SK-N-SH (cell line): Measurements from ENCODE around the gene ARHGAP26. TPM values are rescaled to one million over a fixed set of nuclear protein-coding genes. Genes with fewer than 3 reads are reported as not detected.

Experiments
- CTCF ChIA-PET: fragments of 300-600, 350-600 bp; formaldehyde crosslinking; extraction: SDS; loops from one replicate; lab custom pipeline; 2021; lab: Yijun Ruan, JAX
- POLR2A ChIA-PET: fragments of 350-600 bp; sonication (Branson Sonifier 250); formaldehyde crosslinking; extraction: SDS; loops from one replicate; lab custom pipeline; 2020; ENCODE audit warnings: antibody characterized with exemption, inconsistent platforms; lab: Yijun Ruan, JAX
- DNase-seq: peaks from one replicate; pipeline ENCODE4 v3.0.0; 2012
- H2AFZ ChIP-seq: fragments of 200-600 bp; sonication (generic); 2 replicates; pipeline ENCODE4 v1.8.1; 2016; ENCODE audit warnings: antibody characterized with exemption, mild to moderate bottlenecking, low read depth
- H3F3A ChIP-seq: fragments of 200-600 bp; sonication (generic); replicated peaks from 2 replicates; pipeline ENCODE3; 2016; ENCODE audit warnings: antibody characterized with exemption, mild to moderate bottlenecking; ENCODE audit not compliant: insufficient read depth
- H3K27ac ChIP-seq, 2 experiments: fragments of 200-500 bp in 1 of 2; fragments of 200-600 bp in 1 of 2; sonication (Bioruptor generic) in 1 of 2; sonication (generic), shearing (Covaris generic) in 1 of 2; 2 replicates each; pipeline versions ENCODE4 v1.5.1 to v1.6.1; 2014 to 2016; ENCODE audit warnings: low read depth in 2 of 2, inconsistent platforms in 1 of 2, low read length in 1 of 2, mild to moderate bottlenecking in 1 of 2, mixed read lengths in 1 of 2
- H3K27me3 ChIP-seq: fragments of 200-600 bp; sonication (generic), shearing (Covaris generic); 2 replicates; pipeline ENCODE4 v1.6.1; 2016; ENCODE audit warnings: mixed run types; ENCODE audit not compliant: insufficient read depth
- H3K36me3 ChIP-seq, 2 experiments: fragments of 200-500 bp in 1 of 2; fragments of 200-600 bp in 1 of 2; sonication (Bioruptor generic) in 1 of 2; sonication (generic) in 1 of 2; replicated peaks in 1 of 2; 2 replicates each; pipeline versions ENCODE3 to v1.5.1; 2014 to 2016; ENCODE audit warnings: low read length in 1 of 2, mild to moderate bottlenecking in 1 of 2; ENCODE audit not compliant: insufficient read depth in 2 of 2, control insufficient read depth in 1 of 2
- H3K4me1 ChIP-seq, 2 experiments: fragments of 200-500 bp in 1 of 2; fragments of 200-600 bp in 1 of 2; sonication (Bioruptor generic) in 1 of 2; sonication (generic), shearing (Covaris generic) in 1 of 2; 2 replicates each; pipeline versions ENCODE4 v1.5.1 to v1.6.1; 2014 to 2016; ENCODE audit warnings: low read depth in 1 of 2, low read length in 1 of 2, mixed run types in 1 of 2; ENCODE audit not compliant: insufficient read depth in 2 of 2, control insufficient read depth in 1 of 2
- H3K4me2 ChIP-seq: fragments of 200-600 bp; sonication (generic), shearing (Covaris generic); 2 replicates; pipeline ENCODE4 v1.6.1; 2017; ENCODE audit warnings: mixed run types
- H3K4me3 ChIP-seq, 2 experiments: fragments of 200-500 bp in 1 of 2; fragments of 200-600 bp in 1 of 2; sonication (Bioruptor generic) in 1 of 2; sonication (generic), shearing (Covaris generic) in 1 of 2; 2 replicates each; pipeline versions ENCODE4 v1.5.1 to v1.8.1; 2014 to 2016; ENCODE audit warnings: low read depth in 2 of 2, inconsistent platforms in 1 of 2, low read length in 1 of 2, mild to moderate bottlenecking in 1 of 2, mixed read lengths in 1 of 2, moderate library complexity in 1 of 2
- H3K79me2 ChIP-seq: fragments of 200-600 bp; sonication (generic); 2 replicates; pipeline ENCODE4 v1.8.1; 2017; ENCODE audit warnings: mild to moderate bottlenecking; ENCODE audit not compliant: insufficient read depth
- H3K9ac ChIP-seq: fragments of 200-600 bp; sonication (generic); 2 replicates; pipeline ENCODE4 v1.6.1; 2017; ENCODE audit warnings: mixed run types
- H3K9me2 ChIP-seq: fragments of 200-600 bp; sonication (generic); 2 replicates; pipeline ENCODE4 v1.6.1; 2017; ENCODE audit warnings: mixed run types
- H3K9me3 ChIP-seq: fragments of 200-600 bp; sonication (generic); 2 replicates; pipeline ENCODE4 v1.6.1; 2017; ENCODE audit warnings: mixed run types, mild to moderate bottlenecking, moderate library complexity
- H4K20me1 ChIP-seq: fragments of 200-600 bp; sonication (generic); 2 replicates; pipeline ENCODE4 v1.6.1; 2017; ENCODE audit warnings: mild to moderate bottlenecking, mixed run types; ENCODE audit not compliant: insufficient read depth
- EP300 ChIP-seq, 2 experiments: IDR thresholded peaks; 2 replicates each; pipeline versions ENCODE4 v1.4.0 to v1.6.1; 2012; ENCODE audit warnings: borderline replicate concordance in 1 of 2, low read depth in 1 of 2, low read length in 1 of 2
- EZH2phosphoT487 ChIP-seq: fragments of 200-600 bp; sonication (generic); IDR thresholded peaks from 2 replicates; pipeline ENCODE4 v1.6.1; 2017; ENCODE audit warnings: low read depth, mixed run types, mild to moderate bottlenecking, antibody characterized with exemption, moderate library complexity, borderline replicate concordance
- GATA2 ChIP-seq: sonication (generic); formaldehyde crosslinking; IDR thresholded peaks from 2 replicates; pipeline ENCODE4 v1.5.0; 2020; ENCODE audit warnings: mild to moderate bottlenecking, missing genetic modification reagents
- JUND ChIP-seq: IDR thresholded peaks from 2 replicates; pipeline ENCODE4 v1.4.0; 2012
- MEF2A ChIP-seq: IDR thresholded peaks from 2 replicates; pipeline ENCODE4 v1.4.0; 2012; ENCODE audit warnings: low read depth, borderline replicate concordance
- MXI1 ChIP-seq: IDR thresholded peaks from 2 replicates; pipeline ENCODE4 v1.6.1; 2012; ENCODE audit warnings: mild to moderate bottlenecking, low read depth, low read length, improper control_type of control experiment
- POLR2AphosphoS5 ChIP-seq: IDR thresholded peaks from 2 replicates; pipeline ENCODE4 v1.6.1; 2012; ENCODE audit warnings: low read depth, low read length
- RCOR1 ChIP-seq: fragments of 150-350 bp; IDR thresholded peaks from 2 replicates; pipeline ENCODE4 v1.6.1; 2017; ENCODE audit warnings: antibody characterized with exemption, low read length
- RXRA ChIP-seq: IDR thresholded peaks from 2 replicates; pipeline ENCODE4 v1.4.0; 2012; ENCODE audit warnings: low read depth, mild to moderate bottlenecking, borderline replicate concordance
- SIN3A ChIP-seq: IDR thresholded peaks from 2 replicates; pipeline ENCODE4 v1.6.1; 2012; ENCODE audit warnings: low read depth, mild to moderate bottlenecking, low read length, moderate library complexity, borderline replicate concordance
- SMC3 ChIP-seq: IDR thresholded peaks from 2 replicates; pipeline ENCODE4 v1.6.1; 2012; ENCODE audit warnings: low read depth, low read length, improper control_type of control experiment
- WGBS: methylation state at CpG from one replicate; pipeline ENCODE4 v1.1.6; 2017; ENCODE audit warnings: low lambda C conversion rate; 5-methylcytosine and 5-hydroxymethylcytosine counted together
- polyA plus RNA-seq, 3 experiments: library from polyadenylated mRNA; depleted of rRNA; stranded (reverse); fragments of >200 nt; gene quantifications; 2 replicates each; pipeline ENCODE4 v1.2.3, GENCODE V29; 2012
- TF ChIP-seq, protein P1 (sequence below): fragments of 200-600 bp; sonication (generic); IDR thresholded peaks from 2 replicates; pipeline ENCODE4 v1.6.1; 2017; ENCODE audit warnings: antibody characterized with exemption, mild to moderate bottlenecking, moderate library complexity
- TF ChIP-seq, protein P2 (sequence below): IDR thresholded peaks from 2 replicates; pipeline ENCODE4 v1.6.1; 2012; ENCODE audit warnings: mild to moderate bottlenecking, low read depth, low read length, moderate library complexity
- TF ChIP-seq, protein P3 (sequence below): IDR thresholded peaks from 2 replicates; pipeline ENCODE4 v1.4.0; 2012; ENCODE audit warnings: low read depth, borderline replicate concordance

Gene ARHGAP26
- polyA plus RNA-seq, 1 of the 3 experiments (the other 2 are of a cell fraction), result 6.1 TPM

GRCh38 chr5:143041461-143041860, 271.3 kb downstream of the ARHGAP26 start:
- no peak for DNase-seq
- ChIA-PET POLR2A (no interaction called here), CTCF (interaction anchor here (1.3 to 1.6 kb wide), 2 partner anchors 19 to 927 kb away, joined by 3 to 4 read pairs; no protein-coding TSS in a partner anchor)
- Histone ChIP-seq H3K9me3 (no peaks in the 10 kb centered on the region), H4K20me1 (no peaks in the 10 kb centered on the region), H3K4me1 (peaks cover 7 to 14% of the 10 kb centered on the region in 2 experiments; a peak in 3 of 4 replicates), H3F3A (no peaks in the 10 kb centered on the region), H3K36me3 (peaks cover 0 to 33% of the 10 kb centered on the region in 2 experiments), H3K79me2 (no peaks in the 10 kb centered on the region), H3K9me2 (no peaks in the 10 kb centered on the region), H3K4me3 (no peak overlapping the region), H3K9ac (no peak overlapping the region), H3K4me2 (no peak overlapping the region), H2AFZ (no peak overlapping the region), H3K27ac (no peak overlapping the region; a peak in 1 of 4 replicates), H3K27me3 (no peaks in the 10 kb centered on the region)
- 77% methylated on average over 7 of the region's 7 CpGs for WGBS
- TF ChIP-seq RCOR1, result no peak
- no peak for TF ChIP-seq GATA2 (CRISPR knock-in tag)
- TF ChIP-seq MXI1, result no peak
- TF ChIP-seq RXRA, result no peak
- no peak for TF ChIP-seq EP300 (IDR thresholded peaks at IDR 0.05; ENCODE audit: borderline replicate concordance in 1 of 2, low read depth in 1 of 2, low read length in 1 of 2)
- TF ChIP-seq MEF2A, result no peak
- TF ChIP-seq SMC3, result no peak
- TF ChIP-seq SIN3A, result no peak
- TF ChIP-seq, protein P1, sequence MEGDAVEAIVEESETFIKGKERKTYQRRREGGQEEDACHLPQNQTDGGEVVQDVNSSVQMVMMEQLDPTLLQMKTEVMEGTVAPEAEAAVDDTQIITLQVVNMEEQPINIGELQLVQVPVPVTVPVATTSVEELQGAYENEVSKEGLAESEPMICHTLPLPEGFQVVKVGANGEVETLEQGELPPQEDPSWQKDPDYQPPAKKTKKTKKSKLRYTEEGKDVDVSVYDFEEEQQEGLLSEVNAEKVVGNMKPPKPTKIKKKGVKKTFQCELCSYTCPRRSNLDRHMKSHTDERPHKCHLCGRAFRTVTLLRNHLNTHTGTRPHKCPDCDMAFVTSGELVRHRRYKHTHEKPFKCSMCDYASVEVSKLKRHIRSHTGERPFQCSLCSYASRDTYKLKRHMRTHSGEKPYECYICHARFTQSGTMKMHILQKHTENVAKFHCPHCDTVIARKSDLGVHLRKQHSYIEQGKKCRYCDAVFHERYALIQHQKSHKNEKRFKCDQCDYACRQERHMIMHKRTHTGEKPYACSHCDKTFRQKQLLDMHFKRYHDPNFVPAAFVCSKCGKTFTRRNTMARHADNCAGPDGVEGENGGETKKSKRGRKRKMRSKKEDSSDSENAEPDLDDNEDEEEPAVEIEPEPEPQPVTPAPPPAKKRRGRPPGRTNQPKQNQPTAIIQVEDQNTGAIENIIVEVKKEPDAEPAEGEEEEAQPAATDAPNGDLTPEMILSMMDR, result no peak
- TF ChIP-seq JUND, result no peak
- TF ChIP-seq EZH2phosphoT487, result no peak
- no peak for TF ChIP-seq POLR2AphosphoS5
- TF ChIP-seq, protein P2, sequence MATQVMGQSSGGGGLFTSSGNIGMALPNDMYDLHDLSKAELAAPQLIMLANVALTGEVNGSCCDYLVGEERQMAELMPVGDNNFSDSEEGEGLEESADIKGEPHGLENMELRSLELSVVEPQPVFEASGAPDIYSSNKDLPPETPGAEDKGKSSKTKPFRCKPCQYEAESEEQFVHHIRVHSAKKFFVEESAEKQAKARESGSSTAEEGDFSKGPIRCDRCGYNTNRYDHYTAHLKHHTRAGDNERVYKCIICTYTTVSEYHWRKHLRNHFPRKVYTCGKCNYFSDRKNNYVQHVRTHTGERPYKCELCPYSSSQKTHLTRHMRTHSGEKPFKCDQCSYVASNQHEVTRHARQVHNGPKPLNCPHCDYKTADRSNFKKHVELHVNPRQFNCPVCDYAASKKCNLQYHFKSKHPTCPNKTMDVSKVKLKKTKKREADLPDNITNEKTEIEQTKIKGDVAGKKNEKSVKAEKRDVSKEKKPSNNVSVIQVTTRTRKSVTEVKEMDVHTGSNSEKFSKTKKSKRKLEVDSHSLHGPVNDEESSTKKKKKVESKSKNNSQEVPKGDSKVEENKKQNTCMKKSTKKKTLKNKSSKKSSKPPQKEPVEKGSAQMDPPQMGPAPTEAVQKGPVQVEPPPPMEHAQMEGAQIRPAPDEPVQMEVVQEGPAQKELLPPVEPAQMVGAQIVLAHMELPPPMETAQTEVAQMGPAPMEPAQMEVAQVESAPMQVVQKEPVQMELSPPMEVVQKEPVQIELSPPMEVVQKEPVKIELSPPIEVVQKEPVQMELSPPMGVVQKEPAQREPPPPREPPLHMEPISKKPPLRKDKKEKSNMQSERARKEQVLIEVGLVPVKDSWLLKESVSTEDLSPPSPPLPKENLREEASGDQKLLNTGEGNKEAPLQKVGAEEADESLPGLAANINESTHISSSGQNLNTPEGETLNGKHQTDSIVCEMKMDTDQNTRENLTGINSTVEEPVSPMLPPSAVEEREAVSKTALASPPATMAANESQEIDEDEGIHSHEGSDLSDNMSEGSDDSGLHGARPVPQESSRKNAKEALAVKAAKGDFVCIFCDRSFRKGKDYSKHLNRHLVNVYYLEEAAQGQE, result no peak
- TF ChIP-seq, protein P3, sequence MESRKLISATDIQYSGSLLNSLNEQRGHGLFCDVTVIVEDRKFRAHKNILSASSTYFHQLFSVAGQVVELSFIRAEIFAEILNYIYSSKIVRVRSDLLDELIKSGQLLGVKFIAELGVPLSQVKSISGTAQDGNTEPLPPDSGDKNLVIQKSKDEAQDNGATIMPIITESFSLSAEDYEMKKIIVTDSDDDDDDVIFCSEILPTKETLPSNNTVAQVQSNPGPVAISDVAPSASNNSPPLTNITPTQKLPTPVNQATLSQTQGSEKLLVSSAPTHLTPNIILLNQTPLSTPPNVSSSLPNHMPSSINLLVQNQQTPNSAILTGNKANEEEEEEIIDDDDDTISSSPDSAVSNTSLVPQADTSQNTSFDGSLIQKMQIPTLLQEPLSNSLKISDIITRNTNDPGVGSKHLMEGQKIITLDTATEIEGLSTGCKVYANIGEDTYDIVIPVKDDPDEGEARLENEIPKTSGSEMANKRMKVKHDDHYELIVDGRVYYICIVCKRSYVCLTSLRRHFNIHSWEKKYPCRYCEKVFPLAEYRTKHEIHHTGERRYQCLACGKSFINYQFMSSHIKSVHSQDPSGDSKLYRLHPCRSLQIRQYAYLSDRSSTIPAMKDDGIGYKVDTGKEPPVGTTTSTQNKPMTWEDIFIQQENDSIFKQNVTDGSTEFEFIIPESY, result no peak
